GM23338 (cell line): ENCODE data around the gene MINPP1. TPM values are rescaled to one million over a fixed set of nuclear protein-coding genes. Genes with fewer than 3 reads are reported as not detected.
A peak's percentile ranks its signal among the peaks of the same experiment; 100 is the strongest.

ENCODE experiments used
- ATAC-seq: fragments of 200-7000 bp; cut with Tn5 transposase; 3 replicates; pipeline ENCODE4 v1.9.1; 2020
- DNase-seq: peaks from one replicate; pipeline ENCODE4 v3.0.0-alpha.2; 2015; ENCODE audit warnings: low spot score
- H2AFZ ChIP-seq: fragments of 200-600 bp; sonication (generic); 2 replicates; pipeline ENCODE4 v1.8.0; 2016; ENCODE audit warnings: antibody characterized with exemption, mild to moderate bottlenecking, moderate library complexity
- H3F3A ChIP-seq: fragments of 200-600 bp; sonication (generic); replicated peaks from 2 replicates; pipeline ENCODE4 v1.8.0; 2017; ENCODE audit warnings: antibody characterized with exemption, mixed run types, low read depth
- H3K27ac ChIP-seq: fragments of 200-600 bp; sonication (generic); 2 replicates; pipeline ENCODE4 v1.6.1; 2016; ENCODE audit warnings: low read depth
- H3K27me3 ChIP-seq: fragments of 200-600 bp; sonication (generic); 2 replicates; pipeline ENCODE4 v1.8.0; 2016; ENCODE audit warnings: mild to moderate bottlenecking, mixed run types, moderate library complexity; ENCODE audit not compliant: insufficient read depth
- H3K36me3 ChIP-seq: fragments of 200-600 bp; sonication (generic); 2 replicates; pipeline ENCODE4 v1.8.0; 2016; ENCODE audit warnings: mild to moderate bottlenecking; ENCODE audit not compliant: insufficient read depth
- H3K4me1 ChIP-seq: fragments of 200-600 bp; sonication (generic); 2 replicates; pipeline ENCODE4 v1.8.0; 2016; ENCODE audit warnings: mild to moderate bottlenecking, moderate library complexity; ENCODE audit not compliant: insufficient read depth
- H3K4me2 ChIP-seq: fragments of 200-600 bp; sonication (generic); 2 replicates; pipeline ENCODE4 v1.7.1; 2017; ENCODE audit warnings: mixed run types
- H3K4me3 ChIP-seq: fragments of 200-600 bp; sonication (generic); 2 replicates; pipeline ENCODE4 v1.6.1; 2016; ENCODE audit warnings: mixed run types
- H3K79me2 ChIP-seq: fragments of 200-600 bp; sonication (generic); replicated peaks from 2 replicates; pipeline ENCODE4 v1.8.0; 2017; ENCODE audit warnings: mild to moderate bottlenecking; ENCODE audit not compliant: insufficient read depth
- H3K9me2 ChIP-seq: fragments of 200-600 bp; sonication (generic); 2 replicates; pipeline ENCODE4 v1.8.0; 2017; ENCODE audit not compliant: insufficient read depth
- H4K20me1 ChIP-seq: fragments of 200-600 bp; sonication (generic); replicated peaks from 2 replicates; pipeline ENCODE4 v1.8.0; 2017; ENCODE audit warnings: mild to moderate bottlenecking; ENCODE audit not compliant: insufficient read depth
- H3K27ac Mint-ChIP-seq: 2 replicates; pipeline ENCODE4 v1.8.0; 2020; ENCODE audit warnings: inconsistent platforms, mild to moderate bottlenecking, moderate library complexity, mixed read lengths
- H3K27me3 Mint-ChIP-seq: 3 replicates; pipeline ENCODE4 v1.8.0; 2022; ENCODE audit warnings: low read depth, mild to moderate bottlenecking, moderate library complexity, mixed read lengths, inconsistent platforms; ENCODE audit not compliant: insufficient read depth, poor library complexity
- H3K36me3 Mint-ChIP-seq: 3 replicates; pipeline ENCODE4 v1.8.0; 2021; ENCODE audit warnings: low read depth, mild to moderate bottlenecking, inconsistent platforms, moderate library complexity, mixed read lengths
- H3K4me1 Mint-ChIP-seq: 3 replicates; pipeline ENCODE4 v1.8.0; 2020; ENCODE audit warnings: mild to moderate bottlenecking, inconsistent platforms, mixed read lengths
- H3K4me3 Mint-ChIP-seq: 3 replicates; pipeline ENCODE4 v1.8.0; 2021; ENCODE audit warnings: moderate library complexity, mild to moderate bottlenecking, inconsistent platforms, mixed read lengths
- H3K9me3 Mint-ChIP-seq: 3 replicates; pipeline ENCODE4 v1.8.0; 2020; ENCODE audit warnings: moderate library complexity, mild to moderate bottlenecking, inconsistent platforms, mixed read lengths
- CREB1 ChIP-seq: fragments of 250-450 bp; sonication (Bioruptor Pico); IDR thresholded peaks from 2 replicates; pipeline ENCODE4 v1.5.0; 2020; ENCODE audit warnings: low read depth, mild to moderate bottlenecking, moderate library complexity
- ETS1 ChIP-seq: IDR thresholded peaks from 2 replicates; pipeline ENCODE4 v1.6.1; 2016; ENCODE audit warnings: antibody characterized with exemption
- EZH2 ChIP-seq: fragments of 200-600 bp; sonication (generic); IDR thresholded peaks from one replicate; pipeline ENCODE4 v1.8.0; 2017; ENCODE audit warnings: antibody characterized with exemption, mild to moderate bottlenecking, low read depth; ENCODE audit not compliant: unreplicated experiment
- EZH2phosphoT487 ChIP-seq: fragments of 200-600 bp; sonication (generic); IDR thresholded peaks from one replicate; pipeline ENCODE4 v1.8.1; 2018; ENCODE audit warnings: antibody characterized with exemption; ENCODE audit not compliant: unreplicated experiment
- JUNB ChIP-seq: IDR thresholded peaks from one replicate; pipeline ENCODE4 v1.6.1; 2016; ENCODE audit warnings: antibody characterized with exemption; ENCODE audit not compliant: unreplicated experiment
- NANOG ChIP-seq: IDR thresholded peaks from 2 replicates; pipeline ENCODE4 v1.6.1; 2016; ENCODE audit warnings: antibody characterized with exemption, borderline replicate concordance
- POLR2AphosphoS5 ChIP-seq: IDR thresholded peaks from 2 replicates; pipeline ENCODE4 v1.6.1; 2016; ENCODE audit warnings: antibody characterized with exemption, low read depth
- REST ChIP-seq: IDR thresholded peaks from one replicate; pipeline ENCODE4 v1.6.1; 2018; ENCODE audit warnings: antibody characterized with exemption; ENCODE audit not compliant: unreplicated experiment
- STAT1 ChIP-seq: IDR thresholded peaks from one replicate; pipeline ENCODE4 v1.6.1; 2016; ENCODE audit warnings: antibody characterized with exemption; ENCODE audit not compliant: unreplicated experiment
- ZNF114 ChIP-seq: fragments of 250-450 bp; sonication (Bioruptor Pico); IDR thresholded peaks from 2 replicates; pipeline ENCODE4 v1.5.0; 2020; ENCODE audit warnings: mild to moderate bottlenecking, moderate library complexity
- ZNF331 ChIP-seq: fragments of 250-450 bp; sonication (Bioruptor Pico); IDR thresholded peaks from 2 replicates; pipeline ENCODE4 v1.5.0; 2020; ENCODE audit warnings: low read depth, mild to moderate bottlenecking, moderate library complexity
- polyA plus RNA-seq: library from polyadenylated mRNA; unstranded; fragments of >200 nt; fragmentation: Nextera tagmentation; extraction: Ambion mirVana; gene quantifications from 2 replicates; pipeline ENCODE4 v1.2.1, GENCODE V29; 2016
- total RNA-seq: library from RNA; depleted of rRNA; stranded (reverse); fragments of >200 nt; shearing (Covaris generic); gene quantifications from 2 replicates; pipeline ENCODE4 v1.2.3, GENCODE V29; 2014
- TF ChIP-seq, protein P1 (sequence below): fragments of 250-450 bp; sonication (Bioruptor Pico); IDR thresholded peaks from 2 replicates; pipeline ENCODE4 v1.5.0; 2020; ENCODE audit warnings: mild to moderate bottlenecking, moderate library complexity
- TF ChIP-seq, protein P2 (sequence below), 2 experiments: fragments of 200-600 bp in 1 of 2; sonication (generic) in 1 of 2; conservative IDR thresholded peaks; 2 replicates each; pipeline versions ENCODE4 v1.5.1 to v1.6.1; 2016 to 2017; ENCODE audit warnings: antibody characterized with exemption in 2 of 2, low read depth in 2 of 2, mild to moderate bottlenecking in 2 of 2, moderate library complexity in 1 of 2

The MINPP1 gene
- total and polyA plus RNA-seq, 2 experiments from 2014 or later: 27.0 to 39.3 TPM

GRCh38 chr10:87558333-87558732 is 53.6 kb downstream of the MINPP1 start:
- Mint-ChIP-seq H3K9me3 (peaks cover 20% of the 10 kb centered on the region), H3K27ac (peak overlapping the region; percentile 91; the same call in 1 of the 2 replicates)

More at GRCh38 chr10:87558333-87558732, 53.6 kb downstream of the MINPP1 start:
- Histone ChIP-seq H2AFZ (no peak overlapping the region), H3K27me3 (no peaks in the 10 kb centered on the region), H3K36me3 (peaks cover 4% of the 10 kb centered on the region; the same call in 1 of the 2 replicates), H3K79me2 (no peaks in the 10 kb centered on the region), H4K20me1 (no peaks in the 10 kb centered on the region), H3K4me3 (no peak overlapping the region), H3K27ac (peak overlapping the region; percentile 60), H3K9me2 (0 out of 2 replicates have a peak, but pooled peaks cover 3% of the 10 kb centered on the region), H3F3A (no peaks in the 10 kb centered on the region), H3K4me1 (peaks cover 19% of the 10 kb centered on the region), H3K4me2 (no peak overlapping the region)
- Mint-ChIP-seq H3K36me3 (peaks cover 18% of the 10 kb centered on the region), H3K4me1 (peaks cover 17% of the 10 kb centered on the region), H3K4me3 (no peak overlapping the region), H3K27me3 (no peaks in the 10 kb centered on the region)
- no peak for DNase-seq
- no peak for ATAC-seq
- TF ChIP-seq POLR2AphosphoS5: no peak
- no peak for TF ChIP-seq CREB1 (CRISPR knock-in tag)
- TF ChIP-seq STAT1: no peak
- no peak for TF ChIP-seq ETS1
- TF ChIP-seq, protein P1, sequence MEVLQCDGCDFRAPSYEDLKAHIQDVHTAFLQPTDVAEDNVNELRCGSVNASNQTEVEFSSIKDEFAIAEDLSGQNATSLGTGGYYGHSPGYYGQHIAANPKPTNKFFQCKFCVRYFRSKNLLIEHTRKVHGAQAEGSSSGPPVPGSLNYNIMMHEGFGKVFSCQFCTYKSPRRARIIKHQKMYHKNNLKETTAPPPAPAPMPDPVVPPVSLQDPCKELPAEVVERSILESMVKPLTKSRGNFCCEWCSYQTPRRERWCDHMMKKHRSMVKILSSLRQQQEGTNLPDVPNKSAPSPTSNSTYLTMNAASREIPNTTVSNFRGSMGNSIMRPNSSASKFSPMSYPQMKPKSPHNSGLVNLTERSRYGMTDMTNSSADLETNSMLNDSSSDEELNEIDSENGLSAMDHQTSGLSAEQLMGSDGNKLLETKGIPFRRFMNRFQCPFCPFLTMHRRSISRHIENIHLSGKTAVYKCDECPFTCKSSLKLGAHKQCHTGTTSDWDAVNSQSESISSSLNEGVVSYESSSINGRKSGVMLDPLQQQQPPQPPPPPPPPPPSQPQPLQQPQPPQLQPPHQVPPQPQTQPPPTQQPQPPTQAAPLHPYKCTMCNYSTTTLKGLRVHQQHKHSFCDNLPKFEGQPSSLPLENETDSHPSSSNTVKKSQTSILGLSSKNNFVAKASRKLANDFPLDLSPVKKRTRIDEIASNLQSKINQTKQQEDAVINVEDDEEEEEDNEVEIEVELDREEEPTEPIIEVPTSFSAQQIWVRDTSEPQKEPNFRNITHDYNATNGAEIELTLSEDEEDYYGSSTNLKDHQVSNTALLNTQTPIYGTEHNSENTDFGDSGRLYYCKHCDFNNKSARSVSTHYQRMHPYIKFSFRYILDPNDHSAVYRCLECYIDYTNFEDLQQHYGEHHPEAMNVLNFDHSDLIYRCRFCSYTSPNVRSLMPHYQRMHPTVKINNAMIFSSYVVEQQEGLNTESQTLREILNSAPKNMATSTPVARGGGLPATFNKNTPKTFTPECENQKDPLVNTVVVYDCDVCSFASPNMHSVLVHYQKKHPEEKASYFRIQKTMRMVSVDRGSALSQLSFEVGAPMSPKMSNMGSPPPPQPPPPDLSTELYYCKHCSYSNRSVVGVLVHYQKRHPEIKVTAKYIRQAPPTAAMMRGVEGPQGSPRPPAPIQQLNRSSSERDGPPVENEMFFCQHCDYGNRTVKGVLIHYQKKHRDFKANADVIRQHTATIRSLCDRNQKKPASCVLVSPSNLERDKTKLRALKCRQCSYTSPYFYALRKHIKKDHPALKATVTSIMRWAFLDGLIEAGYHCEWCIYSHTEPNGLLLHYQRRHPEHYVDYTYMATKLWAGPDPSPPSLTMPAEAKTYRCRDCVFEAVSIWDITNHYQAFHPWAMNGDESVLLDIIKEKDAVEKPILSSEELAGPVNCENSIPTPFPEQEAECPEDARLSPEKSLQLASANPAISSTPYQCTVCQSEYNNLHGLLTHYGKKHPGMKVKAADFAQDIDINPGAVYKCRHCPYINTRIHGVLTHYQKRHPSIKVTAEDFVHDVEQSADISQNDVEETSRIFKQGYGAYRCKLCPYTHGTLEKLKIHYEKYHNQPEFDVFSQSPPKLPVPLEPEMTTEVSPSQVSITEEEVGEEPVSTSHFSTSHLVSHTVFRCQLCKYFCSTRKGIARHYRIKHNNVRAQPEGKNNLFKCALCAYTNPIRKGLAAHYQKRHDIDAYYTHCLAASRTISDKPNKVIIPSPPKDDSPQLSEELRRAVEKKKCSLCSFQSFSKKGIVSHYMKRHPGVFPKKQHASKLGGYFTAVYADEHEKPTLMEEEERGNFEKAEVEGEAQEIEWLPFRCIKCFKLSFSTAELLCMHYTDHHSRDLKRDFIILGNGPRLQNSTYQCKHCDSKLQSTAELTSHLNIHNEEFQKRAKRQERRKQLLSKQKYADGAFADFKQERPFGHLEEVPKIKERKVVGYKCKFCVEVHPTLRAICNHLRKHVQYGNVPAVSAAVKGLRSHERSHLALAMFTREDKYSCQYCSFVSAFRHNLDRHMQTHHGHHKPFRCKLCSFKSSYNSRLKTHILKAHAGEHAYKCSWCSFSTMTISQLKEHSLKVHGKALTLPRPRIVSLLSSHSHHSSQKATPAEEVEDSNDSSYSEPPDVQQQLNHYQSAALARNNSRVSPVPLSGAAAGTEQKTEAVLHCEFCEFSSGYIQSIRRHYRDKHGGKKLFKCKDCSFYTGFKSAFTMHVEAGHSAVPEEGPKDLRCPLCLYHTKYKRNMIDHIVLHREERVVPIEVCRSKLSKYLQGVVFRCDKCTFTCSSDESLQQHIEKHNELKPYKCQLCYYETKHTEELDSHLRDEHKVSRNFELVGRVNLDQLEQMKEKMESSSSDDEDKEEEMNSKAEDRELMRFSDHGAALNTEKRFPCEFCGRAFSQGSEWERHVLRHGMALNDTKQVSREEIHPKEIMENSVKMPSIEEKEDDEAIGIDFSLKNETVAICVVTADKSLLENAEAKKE (CRISPR knock-in tag): no peak
- no peak for TF ChIP-seq ZNF114 (CRISPR knock-in tag)
- TF ChIP-seq REST: no peak
- no peak for TF ChIP-seq NANOG
- no peak for TF ChIP-seq EZH2
- TF ChIP-seq, protein P2, sequence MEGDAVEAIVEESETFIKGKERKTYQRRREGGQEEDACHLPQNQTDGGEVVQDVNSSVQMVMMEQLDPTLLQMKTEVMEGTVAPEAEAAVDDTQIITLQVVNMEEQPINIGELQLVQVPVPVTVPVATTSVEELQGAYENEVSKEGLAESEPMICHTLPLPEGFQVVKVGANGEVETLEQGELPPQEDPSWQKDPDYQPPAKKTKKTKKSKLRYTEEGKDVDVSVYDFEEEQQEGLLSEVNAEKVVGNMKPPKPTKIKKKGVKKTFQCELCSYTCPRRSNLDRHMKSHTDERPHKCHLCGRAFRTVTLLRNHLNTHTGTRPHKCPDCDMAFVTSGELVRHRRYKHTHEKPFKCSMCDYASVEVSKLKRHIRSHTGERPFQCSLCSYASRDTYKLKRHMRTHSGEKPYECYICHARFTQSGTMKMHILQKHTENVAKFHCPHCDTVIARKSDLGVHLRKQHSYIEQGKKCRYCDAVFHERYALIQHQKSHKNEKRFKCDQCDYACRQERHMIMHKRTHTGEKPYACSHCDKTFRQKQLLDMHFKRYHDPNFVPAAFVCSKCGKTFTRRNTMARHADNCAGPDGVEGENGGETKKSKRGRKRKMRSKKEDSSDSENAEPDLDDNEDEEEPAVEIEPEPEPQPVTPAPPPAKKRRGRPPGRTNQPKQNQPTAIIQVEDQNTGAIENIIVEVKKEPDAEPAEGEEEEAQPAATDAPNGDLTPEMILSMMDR (conservative IDR thresholded peaks at IDR 0.05; ENCODE audit: low read depth in 2 of 2): no peak
- TF ChIP-seq EZH2phosphoT487: no peak
- no peak for TF ChIP-seq JUNB
- no peak for TF ChIP-seq ZNF331 (CRISPR knock-in tag)
